ENCODE measurements around the gene FGF14.
A peak's percentile ranks its signal among the peaks of the same experiment; 100 is the strongest.
"Not testable (repeated sequence)": the region's sequence is repeated elsewhere in the genome, so short reads cannot be mapped to it uniquely, and the experiment has no call there.

The FGF14 gene

DNA sequence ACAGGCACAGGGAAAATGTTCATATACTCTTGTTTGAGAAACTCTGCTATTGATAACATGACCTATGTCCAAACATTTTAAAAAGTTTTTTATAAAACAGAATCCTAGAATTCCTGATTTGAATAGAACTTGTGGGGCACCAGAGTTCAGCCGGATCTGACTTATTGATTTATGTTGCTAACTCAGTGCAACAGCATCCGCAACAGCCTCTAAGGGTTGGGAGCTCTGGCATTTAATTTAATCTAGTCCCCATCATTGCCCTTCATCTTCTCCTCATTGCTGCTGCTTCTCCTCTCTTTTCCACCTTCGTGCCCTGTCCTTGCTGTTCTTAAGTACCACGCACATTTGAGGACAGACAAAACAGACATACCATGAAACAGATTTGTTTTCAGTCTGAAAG is 214.5 kb downstream of the FGF14 start:
- no peak for DNase-seq

GRCh38 chr13:102185375-102185984 is 216.4 kb downstream of the FGF14 start:
- DNase-seq: no peak

DNA sequence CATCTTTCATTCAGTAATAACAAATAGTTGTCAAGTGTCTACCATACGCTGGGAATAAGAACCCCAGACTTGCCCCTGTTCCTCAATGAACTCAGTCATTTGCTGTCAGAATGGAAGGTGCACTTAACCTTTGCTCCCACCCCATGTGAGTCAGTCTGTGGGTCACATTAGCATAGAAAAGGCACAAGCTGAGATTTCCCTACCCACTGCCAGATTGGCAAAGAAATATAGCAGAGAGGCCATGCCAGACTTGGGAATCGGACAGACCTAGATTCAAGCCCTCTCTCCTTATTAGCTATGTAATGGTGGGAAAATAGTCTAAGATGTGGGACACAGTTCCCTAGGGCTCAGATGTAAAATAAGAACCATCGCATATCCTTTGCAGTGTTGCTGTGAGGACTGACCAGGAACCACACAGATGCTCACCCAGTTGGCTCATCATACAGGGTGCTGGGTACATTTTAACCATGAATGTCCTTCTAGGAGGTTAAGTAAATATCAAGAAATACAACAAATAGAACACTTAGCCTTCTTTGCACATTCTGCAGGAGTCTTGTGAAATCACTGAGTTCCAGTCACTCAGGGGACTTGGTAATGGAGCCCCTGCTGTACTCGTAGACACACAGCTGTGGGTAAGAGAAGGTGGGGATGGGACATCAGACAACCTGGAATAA is 218.2 kb downstream of the FGF14 start:
- no peak for DNase-seq

- DNase-seq: no peak
These were observed 219.7 kb downstream of the FGF14 start for GRCh38 chr13:102182170-102182569.

- DNase-seq: no peak
These were observed 224.4 kb downstream of the FGF14 start for GRCh38 chr13:102177431-102177830.

DNA sequence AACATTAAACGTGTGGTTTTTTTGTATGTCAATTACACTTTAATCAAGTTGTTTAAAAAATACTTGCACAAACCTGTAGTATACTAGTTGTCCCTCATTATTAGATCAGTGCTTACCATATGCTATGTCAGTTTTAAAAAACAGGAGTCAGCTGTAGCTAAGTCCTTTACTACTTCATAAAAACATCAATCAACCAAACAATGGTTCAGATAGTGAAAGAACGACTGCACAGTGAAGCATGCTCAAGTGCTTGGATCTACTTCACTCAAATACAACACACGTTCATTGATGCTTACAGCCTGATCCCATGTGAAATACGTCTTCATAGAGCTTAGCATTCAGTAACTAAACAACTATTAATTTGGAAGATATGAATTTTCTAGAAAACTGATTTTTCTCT is 225.0 kb downstream of the FGF14 start:
- DNase-seq: no peak

- no peak for DNase-seq
These were observed 229.4 kb downstream of the FGF14 start for GRCh38 chr13:102172406-102172805.

DNA sequence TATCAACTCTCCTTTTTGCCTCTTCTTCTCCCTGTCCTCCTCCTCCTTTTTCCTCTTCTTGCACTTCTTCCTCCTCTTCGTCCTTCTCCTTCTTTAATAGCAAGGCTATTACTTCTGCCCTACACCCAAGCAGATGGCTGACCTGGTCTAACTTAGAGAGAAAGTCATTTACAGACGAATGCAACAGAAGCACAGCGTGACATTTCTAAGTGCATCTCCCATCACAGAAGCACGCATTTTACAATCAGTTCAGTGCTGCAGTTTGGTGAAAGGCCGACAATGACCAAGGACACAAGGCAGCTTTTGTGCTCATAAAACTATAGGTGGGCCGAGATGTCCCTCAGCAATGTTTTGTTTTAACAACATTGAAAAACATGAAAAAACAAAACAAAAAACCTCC is 231.5 kb downstream of the FGF14 start:
- DNase-seq: no peak

GRCh38 chr13:102169471-102170015 is 232.3 kb downstream of the FGF14 start:
- no peak for DNase-seq

- no peak for DNase-seq
These were observed 249.1 kb downstream of the FGF14 start for GRCh38 chr13:102152790-102153189.

DNA sequence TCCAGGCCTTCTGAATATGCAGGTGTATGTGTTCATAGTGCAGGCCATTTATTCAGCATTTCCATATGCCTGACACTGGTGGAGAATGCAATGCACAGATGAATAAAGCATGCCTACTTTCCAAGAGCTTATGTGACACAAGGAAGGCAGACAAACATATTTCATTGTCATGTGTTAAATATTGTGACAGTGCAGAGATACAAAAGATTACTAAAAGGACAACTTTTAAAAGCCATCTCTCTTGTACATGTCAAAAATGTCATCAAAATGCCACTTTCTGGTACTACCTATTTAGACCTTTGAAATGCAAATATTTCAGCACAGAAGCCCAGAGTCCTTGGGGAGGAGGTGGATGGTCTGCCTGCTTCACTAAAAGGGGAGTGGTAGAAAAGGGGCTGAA is 254.5 kb downstream of the FGF14 start:
- no peak for DNase-seq

- DNase-seq: no peak
These were observed 256.1 kb downstream of the FGF14 start for GRCh38 chr13:102145750-102146149.

GRCh38 chr13:102142473-102142826 is 259.4 kb downstream of the FGF14 start:
- no peak for DNase-seq

DNA sequence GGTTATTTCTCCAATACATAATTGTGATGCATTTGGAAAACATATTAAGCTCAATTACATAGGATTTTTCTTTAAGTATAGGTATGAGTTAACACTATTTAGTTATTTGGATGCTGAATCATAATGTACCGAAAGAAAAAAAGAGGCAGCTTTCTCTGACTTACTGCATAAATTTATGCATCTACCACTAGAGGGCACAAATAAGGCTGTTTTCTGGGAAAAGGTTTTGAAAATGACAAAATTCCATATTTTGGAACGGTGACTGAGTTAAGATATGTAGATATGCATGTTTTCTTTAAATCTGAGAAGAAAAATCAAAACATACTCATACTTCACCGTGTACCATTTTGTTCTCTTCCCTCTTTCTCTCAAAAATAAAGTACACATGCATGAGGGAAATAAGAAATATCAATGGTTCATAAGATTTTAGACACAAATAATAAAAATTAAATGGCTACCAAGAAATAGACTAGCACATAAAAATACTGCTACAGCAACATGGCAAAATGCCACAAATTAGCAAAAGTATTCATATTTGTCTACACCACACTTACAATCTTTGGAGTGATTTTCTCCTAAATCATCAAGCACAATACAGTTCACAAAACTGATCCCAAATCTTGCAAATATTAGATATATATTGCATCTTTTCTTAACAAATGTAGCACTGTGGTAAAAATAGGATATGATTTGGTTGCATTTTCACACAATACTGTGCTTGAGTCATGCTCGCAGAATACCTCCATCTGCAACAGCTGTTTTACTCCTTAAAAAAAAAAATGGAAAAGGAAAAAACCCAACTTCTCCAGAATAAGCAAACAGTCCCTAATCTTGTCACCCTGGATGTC is 260.0 kb downstream of the FGF14 start:
- DNase-seq: peak; percentile 23

GRCh38 chr13:102139626-102140025 is 262.2 kb downstream of the FGF14 start:
- no peak for DNase-seq

DNA sequence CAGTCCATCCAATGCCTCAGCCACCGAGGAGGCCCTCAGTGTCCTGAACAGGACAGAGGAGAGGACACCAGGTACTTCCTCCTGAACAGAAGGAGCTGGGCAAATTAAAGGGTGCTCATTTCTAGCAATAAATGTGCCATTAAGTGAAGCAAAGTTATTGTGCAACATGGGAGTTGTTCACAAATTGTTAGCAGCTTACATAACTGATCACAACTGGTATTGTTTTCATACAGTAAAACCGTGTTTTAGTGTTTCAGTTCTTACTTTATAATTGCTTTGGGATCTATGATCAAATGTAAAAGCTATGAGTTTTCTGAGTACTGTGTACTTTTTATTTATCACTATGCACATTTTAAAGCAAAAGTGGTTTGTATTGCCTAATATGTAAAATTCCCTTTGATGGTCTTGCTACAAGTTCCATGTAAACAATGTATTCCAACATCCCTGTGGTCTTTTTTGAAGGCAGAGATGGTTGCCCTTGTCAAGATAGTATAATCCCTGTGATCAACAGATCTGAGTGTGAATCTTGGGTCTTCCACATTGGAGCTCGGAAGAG is 263.1 kb downstream of the FGF14 start:
- no peak for DNase-seq

DNA sequence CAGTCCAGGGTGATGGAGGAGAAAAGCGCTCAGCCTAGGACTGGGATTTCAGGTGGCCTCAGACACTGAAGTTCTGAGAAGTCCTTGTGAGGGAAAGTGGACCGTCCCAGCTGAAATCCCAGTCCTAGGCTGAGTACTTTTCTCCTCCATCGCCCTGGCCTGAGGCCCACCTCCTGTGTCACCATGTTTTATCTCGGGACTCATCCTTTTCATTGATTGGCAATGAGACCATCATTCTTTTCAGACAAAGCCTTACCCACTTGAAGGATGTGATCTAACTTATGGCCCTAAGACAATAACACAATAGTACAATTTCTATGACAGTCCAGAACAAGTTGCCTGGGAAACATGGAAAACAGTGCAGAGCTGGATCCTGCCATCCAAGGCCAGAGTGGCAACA is 263.9 kb downstream of the FGF14 start:
- DNase-seq: not testable (repeated sequence)

GRCh38 chr13:102136735-102137296 is 265.0 kb downstream of the FGF14 start:
- no peak for DNase-seq

DNA sequence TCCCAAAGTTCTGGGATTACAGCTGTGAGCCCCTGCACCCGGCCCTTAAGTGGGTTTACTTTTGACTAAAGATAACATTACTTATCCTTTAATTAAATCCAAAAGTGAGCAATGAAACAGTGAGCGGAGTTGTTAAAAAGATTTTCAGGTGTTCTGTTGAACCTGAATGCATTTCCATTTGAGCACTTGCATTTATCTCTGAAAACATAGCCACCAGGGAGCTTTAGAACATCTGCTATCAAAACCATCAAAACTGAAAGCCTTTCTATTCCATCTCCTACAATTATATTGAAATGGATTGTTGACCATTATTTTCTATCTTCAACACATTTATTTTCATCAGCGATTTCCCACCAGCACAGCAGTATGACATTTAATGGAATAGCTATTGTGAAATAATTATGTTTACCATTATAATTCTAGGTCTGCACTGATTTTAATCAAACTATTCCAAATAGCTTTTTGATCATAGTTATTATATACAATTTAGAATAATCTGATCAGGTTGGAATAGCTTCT is 269.0 kb downstream of the FGF14 start:
- no peak for DNase-seq

- DNase-seq: no peak
These were observed 270.6 kb downstream of the FGF14 start for GRCh38 chr13:102131246-102131645.

- DNase-seq: peak; percentile 6
These were observed 273.5 kb downstream of the FGF14 start for GRCh38 chr13:102128216-102128810.

DNA sequence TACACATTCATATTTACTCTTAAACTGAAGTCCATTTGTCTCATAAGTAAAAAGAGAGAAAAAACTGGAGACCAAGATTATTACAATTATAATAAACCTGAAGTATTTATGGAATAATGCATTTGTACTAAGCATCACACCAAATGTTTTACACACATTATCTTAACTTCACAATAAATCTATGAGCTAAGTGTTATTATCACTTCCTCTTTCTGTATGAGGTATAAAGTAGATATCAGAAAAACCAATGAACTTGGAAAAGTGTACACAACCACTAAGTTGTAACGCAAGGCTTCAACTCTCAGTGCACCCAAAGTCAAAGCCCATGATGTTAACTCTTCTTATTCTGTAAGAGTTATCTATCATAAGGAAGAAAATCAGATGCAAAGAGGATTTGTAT is 274.7 kb downstream of the FGF14 start:
- no peak for DNase-seq
